GM18511 (cell line): ENCODE results near the gene PTPN7.
A peak's percentile ranks its signal among the peaks of the same experiment; 100 is the strongest.
"Not testable (repeated sequence)": the region's sequence is repeated elsewhere in the genome, so short reads cannot be mapped to it uniquely, and the experiment has no call there.

Source experiments
- ATAC-seq: cut with Tn5 transposase; IDR thresholded peaks from one replicate; pipeline ENCODE4 v1.9.1; 2021; ENCODE audit warnings: mild to moderate bottlenecking, moderate library complexity; ENCODE audit not compliant: unreplicated experiment

PTPN7 gene

GRCh38 chr1:202160377-202160940 lies at the start of gene PTPN7:
TSS of gene PTPN7 (minus strand) at chr1:202160602. CDS start at chr1:202159402, 1,200 bp downstream.
- peak; percentile 54 for ATAC-seq

DNA sequence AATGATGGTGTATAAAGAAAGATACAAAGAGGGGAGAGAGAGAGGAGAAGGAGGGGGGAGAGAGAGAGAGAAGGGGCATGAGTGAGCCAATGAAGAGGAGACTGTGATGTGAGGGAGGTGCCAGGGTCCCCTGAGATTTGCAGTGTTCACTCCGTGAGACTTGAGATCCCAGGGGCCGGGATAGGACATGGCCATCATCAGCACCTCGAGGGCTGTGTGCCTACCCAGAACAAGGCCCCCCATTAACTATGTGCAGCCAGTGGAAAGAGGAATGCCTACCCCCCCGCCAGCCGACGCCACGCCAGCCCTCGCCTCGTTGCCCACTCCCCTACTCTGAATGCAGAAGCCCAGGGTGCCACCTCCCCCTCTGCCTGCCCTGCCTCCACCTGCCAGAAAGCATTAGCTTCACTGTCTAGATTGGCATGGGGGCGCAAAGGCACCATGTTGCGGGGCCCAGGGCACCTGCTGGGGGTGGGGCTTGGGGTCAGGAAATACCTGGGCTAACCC lies 48.0 kb upstream of the PTPN7 start:
- no peak for ATAC-seq

- ATAC-seq = no peak
These were observed 46.9 kb upstream of the PTPN7 start for GRCh38 chr1:202207292-202207691.

DNA sequence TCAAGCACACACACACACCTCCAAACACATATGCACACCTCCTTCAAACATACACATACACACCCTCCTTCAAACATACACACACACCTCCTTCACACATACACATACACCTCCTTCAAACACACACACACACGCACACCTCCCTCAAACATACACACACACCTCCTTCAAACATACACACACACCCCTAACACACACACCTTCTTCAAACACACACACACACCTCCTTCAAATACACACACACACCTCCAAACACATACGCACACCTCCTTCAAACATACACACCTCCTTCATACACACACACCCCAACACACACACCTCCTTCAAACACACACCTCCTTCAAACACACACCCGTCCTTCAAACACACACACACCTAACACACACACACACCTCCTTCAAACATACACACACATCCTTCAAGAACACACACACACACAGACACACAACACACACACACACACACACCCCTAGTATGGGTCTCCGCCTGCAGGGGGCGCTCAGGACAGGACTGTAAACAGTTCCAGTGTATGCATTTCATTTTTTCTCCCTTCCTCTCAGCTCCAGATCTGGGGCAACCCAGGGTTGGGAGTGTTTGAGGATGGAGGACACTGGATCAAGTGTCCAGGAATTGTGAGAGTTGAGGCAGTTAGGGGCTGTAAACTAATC lies 45.3 kb upstream of the PTPN7 start:
- no peak for ATAC-seq

DNA sequence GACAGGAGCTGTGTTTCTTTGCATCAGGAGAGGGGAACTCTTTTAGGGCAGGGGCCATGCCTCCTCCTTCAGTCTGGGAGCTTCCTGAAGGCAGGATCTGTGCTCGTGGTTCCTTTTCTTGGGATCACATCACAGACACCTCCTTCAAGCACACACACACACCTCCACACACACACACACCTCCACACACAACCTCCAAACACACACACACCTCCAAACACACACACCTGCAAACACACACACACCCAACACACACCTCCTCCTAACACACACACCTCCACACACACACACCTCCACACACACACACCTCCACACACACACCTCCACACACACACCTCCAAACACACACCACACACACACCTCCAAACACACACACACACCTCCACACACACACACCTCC lies 43.7 kb upstream of the PTPN7 start:
- no peak for ATAC-seq

- ATAC-seq = no peak
These were observed 43.0 kb upstream of the PTPN7 start for GRCh38 chr1:202203238-202204039.

GRCh38 chr1:202202500-202203168 lies 42.2 kb upstream of the PTPN7 start:
- ATAC-seq = no peak

DNA sequence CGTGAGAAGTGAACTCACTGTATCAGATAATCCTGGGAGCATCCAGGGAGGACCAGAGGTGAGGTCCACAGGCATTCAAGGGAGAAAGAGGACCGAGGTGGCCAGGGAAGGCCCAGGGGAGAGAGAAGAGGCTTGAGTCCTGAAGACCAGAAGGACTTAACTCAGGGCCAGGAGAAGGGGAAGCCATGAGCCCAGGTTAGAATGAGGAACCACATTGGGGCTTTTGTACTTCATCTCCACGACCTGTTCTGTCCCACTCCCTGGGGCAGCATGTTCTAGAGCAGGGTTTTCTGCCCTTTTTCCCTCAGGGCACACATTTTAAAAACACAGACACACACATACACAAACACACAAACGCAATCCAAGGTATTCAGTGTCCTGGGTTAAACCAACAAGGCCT lies 41.6 kb upstream of the PTPN7 start:
- ATAC-seq = no peak

DNA sequence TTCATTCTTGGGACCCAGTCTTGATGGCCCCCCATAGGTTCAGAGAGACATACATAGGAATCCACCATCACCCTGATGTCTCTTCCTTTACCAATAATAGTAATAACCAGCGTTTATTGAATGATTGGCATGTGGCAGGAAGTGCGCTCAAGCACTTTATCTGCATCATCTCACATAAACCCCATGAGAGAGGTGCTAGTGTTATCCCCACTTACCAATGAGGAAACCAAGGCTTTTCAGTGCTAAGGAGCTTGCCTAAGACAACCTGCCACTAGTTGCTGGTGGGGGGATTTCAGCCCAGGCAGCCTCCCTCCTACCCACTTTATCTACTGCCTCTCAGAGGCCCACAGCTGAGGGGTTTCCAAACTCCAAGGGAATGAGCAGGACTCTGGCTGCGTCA lies 40.9 kb upstream of the PTPN7 start:
- no peak for ATAC-seq

DNA sequence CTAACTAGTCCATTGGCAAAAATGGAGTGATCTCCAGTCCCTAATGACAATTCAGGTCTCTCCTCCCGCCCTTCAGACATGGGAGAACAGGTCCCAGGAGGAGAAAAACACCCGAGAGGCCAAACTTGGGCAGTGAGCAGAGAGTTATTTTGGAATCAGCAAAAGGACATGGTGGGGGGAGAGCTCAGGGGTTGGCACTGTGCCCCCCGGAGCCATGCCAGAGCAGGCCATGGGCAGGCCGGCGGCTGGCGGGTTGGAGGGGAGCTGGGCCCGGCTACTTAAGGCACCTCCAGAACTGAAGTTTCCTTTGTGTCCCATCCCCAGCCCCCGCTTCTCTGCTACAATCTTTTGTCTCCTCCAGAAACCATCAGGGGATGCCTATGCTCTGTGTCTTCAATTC lies 40.3 kb upstream of the PTPN7 start:
- ATAC-seq = no peak

DNA sequence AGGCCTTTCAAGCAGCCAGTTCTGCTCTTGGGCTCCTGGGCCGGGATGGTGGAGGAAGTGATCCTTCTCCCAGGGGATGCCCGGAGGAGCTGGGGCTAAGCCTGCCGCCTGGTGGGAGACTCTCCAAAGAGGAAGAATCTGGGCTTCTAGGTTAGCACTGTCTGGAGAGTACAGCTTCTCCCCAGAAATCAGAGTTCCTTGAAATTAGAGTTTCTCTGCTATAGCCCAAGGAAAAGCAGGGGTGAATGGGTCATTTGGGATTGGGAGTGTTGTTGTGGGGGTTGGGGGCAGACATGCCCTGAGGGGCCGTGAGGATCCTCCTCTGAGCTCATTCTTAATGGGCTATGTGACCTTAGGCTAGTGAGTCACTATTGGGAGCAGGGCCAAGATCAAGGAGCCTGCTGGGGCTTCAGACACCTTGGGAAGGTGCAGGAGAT lies 39.7 kb upstream of the PTPN7 start:
- ATAC-seq = no peak

- ATAC-seq = no peak
These were observed 38.9 kb upstream of the PTPN7 start for GRCh38 chr1:202199040-202199889.

DNA sequence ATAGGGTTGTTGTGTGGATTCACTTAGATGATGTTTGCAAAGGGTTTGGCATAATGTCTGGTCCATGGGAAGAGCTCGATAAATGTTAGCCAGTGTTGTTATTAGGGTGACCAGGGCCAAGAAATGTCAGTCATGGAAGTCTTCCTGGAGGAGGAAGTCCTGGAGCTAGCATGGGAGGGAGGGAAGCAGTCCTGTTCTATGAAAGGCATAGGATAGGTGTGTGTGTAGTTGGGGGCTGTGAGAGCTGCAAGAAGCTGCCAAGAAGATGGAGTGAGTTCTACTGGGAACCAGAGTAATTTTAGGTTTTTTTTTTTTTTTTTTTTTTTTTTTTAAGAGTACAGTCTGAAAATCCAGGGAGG lies 37.9 kb upstream of the PTPN7 start:
- ATAC-seq = no peak

- ATAC-seq = no peak
These were observed 37.4 kb upstream of the PTPN7 start for GRCh38 chr1:202197653-202198365.

- ATAC-seq = no peak
These were observed 33.9 kb upstream of the PTPN7 start for GRCh38 chr1:202194328-202194648.

GRCh38 chr1:202193614-202194327 lies 33.4 kb upstream of the PTPN7 start, which contains the start of gene LGR6:
TSS of gene LGR6 (plus strand) at chr1:202193799. CDS start at chr1:202193990, 191 bp downstream.
- ATAC-seq = no peak

GRCh38 chr1:202192770-202193613 lies 32.6 kb upstream of the PTPN7 start:
- ATAC-seq = peak; percentile 51

DNA sequence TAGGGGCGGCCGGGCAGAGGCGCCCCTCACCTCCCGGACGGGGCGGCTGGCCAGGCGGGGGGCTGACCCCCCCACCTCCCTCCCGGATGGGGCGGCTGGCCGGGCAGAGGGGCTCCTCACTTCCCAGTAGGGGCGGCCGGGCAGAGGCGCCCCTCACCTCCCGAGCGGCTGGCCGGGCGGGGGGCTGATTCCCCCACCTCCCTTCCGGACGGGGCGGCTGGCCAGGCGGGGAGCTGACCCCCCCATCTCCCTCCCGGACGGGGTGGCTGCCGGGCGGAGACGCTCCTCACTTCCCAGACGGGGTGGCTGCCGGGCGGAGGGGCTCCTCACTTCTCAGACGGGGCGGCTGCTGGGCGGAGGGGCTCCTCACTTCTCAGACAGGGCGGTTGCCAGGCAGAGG lies 31.0 kb upstream of the PTPN7 start:
- not testable (repeated sequence) for ATAC-seq
